A673 (cell line): Measurements from ENCODE around the gene CAMSAP2.

Experiments used
- CTCF ChIP-seq: fragments of 300-800, 200-600 bp; sonication (generic); conservative IDR thresholded peaks from 2 replicates; pipeline ENCODE4 v1.5.1; 2017; ENCODE audit warnings: low read depth, mild to moderate bottlenecking, antibody characterized with exemption, low read length, moderate library complexity, mixed read lengths
- EZH2 ChIP-seq: fragments of 200-600 bp; sonication (generic); IDR thresholded peaks from 2 replicates; pipeline ENCODE4 v1.6.1; 2017; ENCODE audit warnings: borderline replicate concordance, low read depth, mild to moderate bottlenecking, mixed read lengths, antibody characterized with exemption, low read length; ENCODE audit not compliant: poor library complexity, severe bottlenecking

DNA sequence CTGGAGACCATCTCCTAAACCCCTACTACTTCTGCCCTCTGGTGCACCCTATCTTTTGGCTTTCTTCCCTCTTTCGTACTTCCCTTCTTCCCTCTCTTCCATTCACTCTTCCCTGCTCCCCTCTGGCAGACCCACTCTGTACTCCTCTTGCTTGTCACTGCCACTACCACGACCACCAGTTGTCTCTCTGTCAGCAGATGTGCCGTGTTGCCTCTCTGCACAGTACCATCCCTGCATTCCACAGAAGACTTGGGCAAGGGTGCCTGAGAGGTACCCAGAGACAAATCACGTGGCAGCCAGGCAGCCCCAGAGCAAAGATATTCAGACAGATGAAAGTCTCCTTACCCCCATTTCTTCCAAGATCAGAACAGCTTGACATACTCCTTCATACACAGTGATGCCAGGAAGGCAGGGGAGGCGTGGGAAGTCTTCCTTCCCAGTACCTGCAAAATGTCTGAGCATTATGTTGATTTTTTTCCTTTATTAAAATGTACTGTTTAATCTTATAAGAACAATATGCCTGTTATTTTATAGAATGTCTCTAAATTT, 15.0 kb downstream of the CAMSAP2 start:
- TF ChIP-seq CTCF, result no peak
- no peak for TF ChIP-seq EZH2
